Nephron progenitor cell (in vitro differentiated cells): ENCODE data around the gene SBF2.

ENCODE experiments used
- DNase-seq: peaks from one replicate; pipeline ENCODE4 v3.0.0; 2021
- H3K27ac Mint-ChIP-seq: 2 replicates; pipeline ENCODE4 v1.8.0; 2021; ENCODE audit warnings: mild to moderate bottlenecking, moderate library complexity, mixed read lengths
- H3K27me3 Mint-ChIP-seq: 2 replicates; pipeline ENCODE4 v1.8.0; 2021; ENCODE audit warnings: mild to moderate bottlenecking, low read depth, mixed read lengths; ENCODE audit not compliant: poor library complexity
- H3K36me3 Mint-ChIP-seq: 2 replicates; pipeline ENCODE4 v1.8.0; 2021; ENCODE audit warnings: low read depth, mixed read lengths
- H3K4me1 Mint-ChIP-seq: 2 replicates; pipeline ENCODE4 v1.8.0; 2021; ENCODE audit warnings: mixed read lengths
- H3K4me3 Mint-ChIP-seq: 2 replicates; pipeline ENCODE4 v1.8.0; 2021; ENCODE audit warnings: mild to moderate bottlenecking, moderate library complexity, mixed read lengths
- H3K9me3 Mint-ChIP-seq: 2 replicates; pipeline ENCODE4 v1.8.0; 2021; ENCODE audit warnings: mild to moderate bottlenecking, moderate library complexity, mixed read lengths
- CTCF ChIP-seq: fragments of 200-600 bp; sonication (generic); IDR thresholded peaks from 2 replicates; pipeline ENCODE4 v1.5.0; 2021; ENCODE audit warnings: antibody characterized with exemption

SBF2 gene

GRCh38 chr11:9765320-9766101 is 528.5 kb downstream of the SBF2 start:
- TF ChIP-seq CTCF, result no peak
- Mint-ChIP-seq H3K4me1 (peaks cover 65% of the 10 kb centered on the region), H3K27ac (peak overlapping the region; percentile 85), H3K27me3 (no peaks in the 10 kb centered on the region), H3K9me3 (peaks cover 4% of the 10 kb centered on the region), H3K36me3 (peaks cover 14% of the 10 kb centered on the region), H3K4me3 (peak overlapping the region; percentile 32)
- DNase-seq, result peak; percentile 75

DNA sequence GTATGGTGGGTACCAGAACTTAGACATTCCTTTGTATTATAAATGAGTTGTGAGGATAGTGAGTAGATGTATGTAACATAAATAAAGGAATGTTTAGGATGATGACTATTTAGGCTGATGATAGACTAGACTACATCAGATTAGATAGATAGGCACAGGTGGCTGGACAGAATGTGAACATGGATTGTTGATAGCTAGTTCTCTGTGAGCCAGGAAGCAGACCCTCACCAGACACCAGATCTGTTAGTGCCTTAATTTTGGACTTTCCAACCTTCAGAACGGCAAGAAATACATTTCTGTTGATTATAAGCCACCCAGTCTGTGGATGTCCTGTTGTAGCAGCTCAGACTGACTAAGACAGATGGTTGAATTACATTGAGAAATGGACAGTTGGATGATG is 530.7 kb downstream of the SBF2 start:
- peaks cover 6% of the 10 kb centered on the region for H3K36me3 Mint-ChIP-seq
- no peak for TF ChIP-seq CTCF
- no peak overlapping the region for H3K4me3 Mint-ChIP-seq
- no peaks in the 10 kb centered on the region for H3K27me3 Mint-ChIP-seq
- DNase-seq, result no peak
- no peak overlapping the region for H3K27ac Mint-ChIP-seq
- peaks cover 79% of the 10 kb centered on the region for H3K4me1 Mint-ChIP-seq
- peaks cover 4% of the 10 kb centered on the region for H3K9me3 Mint-ChIP-seq

DNA sequence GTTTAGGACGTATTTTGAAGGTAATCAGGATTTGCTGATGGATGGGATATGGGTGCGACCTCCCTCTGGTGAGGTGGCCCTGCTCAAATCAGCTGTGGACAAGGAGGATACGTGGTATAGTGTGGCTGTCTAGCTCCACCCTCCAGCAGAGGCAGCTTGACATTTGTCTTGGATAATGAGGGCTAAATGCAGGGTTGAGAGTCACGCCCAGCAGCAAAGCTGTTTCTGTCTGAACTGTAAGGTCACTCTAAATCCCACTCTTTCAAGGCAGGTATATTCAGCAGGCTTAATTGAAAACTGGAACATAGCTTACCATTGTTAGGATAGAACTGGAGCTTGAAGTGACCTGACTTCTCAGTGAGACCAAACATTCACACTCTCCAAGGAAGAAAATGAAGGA is 531.5 kb downstream of the SBF2 start:
- peaks cover 6% of the 10 kb centered on the region for H3K36me3 Mint-ChIP-seq
- H3K4me1 Mint-ChIP-seq, result peaks cover 75% of the 10 kb centered on the region
- no peak for TF ChIP-seq CTCF
- no peak for DNase-seq
- no peak overlapping the region for H3K4me3 Mint-ChIP-seq
- H3K27me3 Mint-ChIP-seq, result peaks cover 5% of the 10 kb centered on the region
- H3K27ac Mint-ChIP-seq, result no peak overlapping the region
- H3K9me3 Mint-ChIP-seq, result peaks cover 4% of the 10 kb centered on the region

DNA sequence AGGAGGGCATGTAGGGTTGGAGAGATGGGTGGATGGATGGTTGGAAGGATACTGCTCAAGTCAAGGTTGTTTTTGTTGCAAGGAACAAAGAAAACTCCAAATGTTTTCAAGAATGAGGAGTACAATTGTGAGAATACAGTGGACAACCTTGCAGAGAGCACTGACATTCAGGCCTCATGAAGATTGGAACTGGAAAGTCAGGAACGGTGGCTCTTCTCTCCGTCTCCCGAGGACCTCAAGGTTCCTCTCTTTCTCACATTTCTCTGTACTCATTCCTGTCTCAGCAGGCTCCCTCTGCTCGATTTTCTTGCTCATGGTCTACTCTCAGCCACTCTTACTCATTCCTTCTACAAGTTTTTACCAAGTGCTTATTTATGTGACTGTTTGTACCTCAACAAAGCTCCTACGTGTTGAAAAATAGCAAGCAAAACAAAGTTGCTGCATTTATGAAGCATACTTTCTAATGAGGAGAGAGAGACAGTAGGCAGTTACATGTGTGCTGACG is 532.5 kb downstream of the SBF2 start:
- Mint-ChIP-seq H3K4me3 (no peak overlapping the region), H3K36me3 (peaks cover 6% of the 10 kb centered on the region), H3K27ac (no peak overlapping the region), H3K9me3 (peaks cover 4% of the 10 kb centered on the region), H3K4me1 (peaks cover 74% of the 10 kb centered on the region), H3K27me3 (peaks cover 5% of the 10 kb centered on the region)
- no peak for TF ChIP-seq CTCF
- no peak for DNase-seq

GRCh38 chr11:9760193-9760575 is 533.8 kb downstream of the SBF2 start:
- TF ChIP-seq CTCF, result no peak
- peaks cover 71% of the 10 kb centered on the region for H3K4me1 Mint-ChIP-seq
- DNase-seq, result no peak
- peaks cover 6% of the 10 kb centered on the region for H3K36me3 Mint-ChIP-seq
- H3K4me3 Mint-ChIP-seq, result no peak overlapping the region
- H3K27me3 Mint-ChIP-seq, result peaks cover 5% of the 10 kb centered on the region
- H3K27ac Mint-ChIP-seq, result no peak overlapping the region
- peaks cover 4% of the 10 kb centered on the region for H3K9me3 Mint-ChIP-seq
